HG03280 (cell line): ENCODE results near the gene HOXD4.

Source experiments
- ATAC-seq: cut with Tn5 transposase; IDR thresholded peaks from one replicate; pipeline ENCODE4 v1.9.1; 2021; ENCODE audit warnings: mild to moderate bottlenecking, moderate library complexity; ENCODE audit not compliant: unreplicated experiment

Gene HOXD4

GRCh38 chr2:176156807-176157498, 5.6 kb downstream of the HOXD4 start, which contains the start of gene HOXD3:
Gene HOXD3, plus strand, starts transcription at chr2:176157307. Its CDS starts 11,808 bp downstream, at chr2:176169115.
- ATAC-seq: no peak

GRCh38 chr2:176157499-176158185, 6.3 kb downstream of the HOXD4 start:
- ATAC-seq: no peak

GRCh38 chr2:176158186-176158591, 6.8 kb downstream of the HOXD4 start:
- no peak for ATAC-seq

- no peak for ATAC-seq
Observed at GRCh38 chr2:176158855-176159662, 7.7 kb downstream of the HOXD4 start.

GRCh38 chr2:176159663-176160250, 8.4 kb downstream of the HOXD4 start:
- no peak for ATAC-seq

GRCh38 chr2:176160251-176160985, 9.1 kb downstream of the HOXD4 start:
- ATAC-seq: no peak

GRCh38 chr2:176160986-176161824, 9.9 kb downstream of the HOXD4 start:
- ATAC-seq: no peak

- no peak for ATAC-seq
Observed at GRCh38 chr2:176161825-176162626, 10.7 kb downstream of the HOXD4 start.

- no peak for ATAC-seq
Observed at GRCh38 chr2:176162911-176163671, 11.7 kb downstream of the HOXD4 start.

GRCh38 chr2:176163672-176164056, 12.3 kb downstream of the HOXD4 start:
- ATAC-seq: no peak

- ATAC-seq: no peak
Observed at GRCh38 chr2:176164201-176164600, 12.9 kb downstream of the HOXD4 start.

- ATAC-seq: no peak
Observed at GRCh38 chr2:176164611-176165369, 13.4 kb downstream of the HOXD4 start.

GRCh38 chr2:176165370-176166050, 14.2 kb downstream of the HOXD4 start:
- ATAC-seq: no peak

GRCh38 chr2:176166272-176166671, 14.9 kb downstream of the HOXD4 start:
- no peak for ATAC-seq

- no peak for ATAC-seq
Observed at GRCh38 chr2:176167398-176167797, 16.0 kb downstream of the HOXD4 start.

GRCh38 chr2:176169181-176169580, 17.8 kb downstream of the HOXD4 start:
- ATAC-seq: no peak

- ATAC-seq: no peak
Observed at GRCh38 chr2:176169711-176170110, 18.4 kb downstream of the HOXD4 start.
